Measurements from ENCODE around the gene MPDZ. TPM values are rescaled to one million over a fixed set of nuclear protein-coding genes. Genes with fewer than 3 reads are reported as not detected.

Gene MPDZ
- total RNA-seq, 1 donor from 2014 or later = 43.6 TPM

GRCh38 chr9:13205824-13206223 is 73.7 kb downstream of the MPDZ start:
- DNase-seq (ENCODE audit: low spot score in 2 of 2) = no peak
- no peak for FAIRE-seq

- no peak for FAIRE-seq
- no peak for DNase-seq (ENCODE audit: low spot score in 2 of 2)
Observed at GRCh38 chr9:13190040-13190439, 89.5 kb downstream of the MPDZ start.

- no peak for FAIRE-seq
- DNase-seq (ENCODE audit: low spot score in 2 of 2) = no peak
Observed at GRCh38 chr9:13189362-13189761, 90.1 kb downstream of the MPDZ start.

GRCh38 chr9:13186774-13187173 is 92.7 kb downstream of the MPDZ start:
- no peak for FAIRE-seq
- DNase-seq (ENCODE audit: low spot score in 2 of 2) = no peak

- DNase-seq (ENCODE audit: low spot score in 2 of 2) (no peak), FAIRE-seq (no peak)
Observed at GRCh38 chr9:13186091-13186490, 93.4 kb downstream of the MPDZ start.

- no peak for FAIRE-seq
- no peak for DNase-seq (ENCODE audit: low spot score in 2 of 2)
Observed at GRCh38 chr9:13181652-13182051, 97.8 kb downstream of the MPDZ start.

GRCh38 chr9:13179257-13179656 is 100.2 kb downstream of the MPDZ start:
- FAIRE-seq (no peak), DNase-seq (ENCODE audit: low spot score in 2 of 2) (no peak)

GRCh38 chr9:13175732-13176131 is 103.8 kb downstream of the MPDZ start:
- FAIRE-seq = no peak
- no peak for DNase-seq (ENCODE audit: low spot score in 2 of 2)

- no peak for DNase-seq (ENCODE audit: low spot score in 2 of 2)
- no peak for FAIRE-seq
Observed at GRCh38 chr9:13174906-13175639, 104.4 kb downstream of the MPDZ start.

- FAIRE-seq (no peak), DNase-seq (ENCODE audit: low spot score in 2 of 2) (no peak)
Observed at GRCh38 chr9:13173553-13173952, 105.9 kb downstream of the MPDZ start.

GRCh38 chr9:13171261-13171660 is 108.2 kb downstream of the MPDZ start:
- DNase-seq (ENCODE audit: low spot score in 2 of 2) = no peak
- FAIRE-seq = no peak

GRCh38 chr9:13166996-13167395 is 112.5 kb downstream of the MPDZ start:
- DNase-seq (ENCODE audit: low spot score in 2 of 2) = no peak
- no peak for FAIRE-seq

GRCh38 chr9:13165956-13166355 is 113.5 kb downstream of the MPDZ start:
- FAIRE-seq (no peak), DNase-seq (ENCODE audit: low spot score in 2 of 2) (no peak)

- FAIRE-seq = no peak
- no peak for DNase-seq (ENCODE audit: low spot score in 2 of 2)
Observed at GRCh38 chr9:13165236-13165945, 114.1 kb downstream of the MPDZ start.

GRCh38 chr9:13163946-13164345 is 115.5 kb downstream of the MPDZ start:
- FAIRE-seq (no peak), DNase-seq (ENCODE audit: low spot score in 2 of 2) (no peak)

GRCh38 chr9:13163287-13163686 is 116.2 kb downstream of the MPDZ start:
- DNase-seq (ENCODE audit: low spot score in 2 of 2) (no peak), FAIRE-seq (peak; percentile 19)

GRCh38 chr9:13160051-13160450 is 119.4 kb downstream of the MPDZ start:
- no peak for FAIRE-seq
- no peak for DNase-seq (ENCODE audit: low spot score in 2 of 2)

- no peak for FAIRE-seq
- no peak for DNase-seq (ENCODE audit: low spot score in 2 of 2)
Observed at GRCh38 chr9:13158986-13159385, 120.5 kb downstream of the MPDZ start.

GRCh38 chr9:13151489-13151888 is 128.0 kb downstream of the MPDZ start:
- no peak for DNase-seq (ENCODE audit: low spot score in 2 of 2)
- FAIRE-seq = no peak

GRCh38 chr9:13149454-13149853 is 130.0 kb downstream of the MPDZ start:
- no peak for FAIRE-seq

GRCh38 chr9:13146840-13147239 is 132.7 kb downstream of the MPDZ start:
- FAIRE-seq (no peak), DNase-seq (ENCODE audit: low spot score in 2 of 2) (no peak)

More at GRCh38 chr9:13149454-13149853, 130.0 kb downstream of the MPDZ start:
- DNase-seq (ENCODE audit: low spot score in 2 of 2) = no peak

- no peak for FAIRE-seq
Observed at GRCh38 chr9:13145340-13145739, 134.2 kb downstream of the MPDZ start.

More at GRCh38 chr9:13145340-13145739, 134.2 kb downstream of the MPDZ start:
- no peak for DNase-seq (ENCODE audit: low spot score in 2 of 2)

Measured in frontal cortex (tissue), 4 donors.